Neutrophil (primary cell): ENCODE measurements around the gene PPP3CA.
A peak's percentile ranks its signal among the peaks of the same experiment; 100 is the strongest.

Experiments used
- H3K27ac ChIP-seq: fragments of 200-600 bp; sonication (generic); 2 replicates; pipeline ENCODE4 v1.5.1; 2016; ENCODE audit warnings: mild to moderate bottlenecking, moderate library complexity
- H3K27me3 ChIP-seq: fragments of 200-600 bp; sonication (generic); 2 replicates; pipeline ENCODE4 v1.6.0; 2016; ENCODE audit warnings: mild to moderate bottlenecking
- H3K36me3 ChIP-seq: fragments of 200-600 bp; sonication (generic); 2 replicates; pipeline ENCODE4 v1.5.1; 2017
- H3K4me1 ChIP-seq, 2 experiments: fragments of 200-600 bp in 1 of 2; sonication (generic) in 1 of 2; 1 replicate in 1 of 2; 2 replicates in 1 of 2; pipeline versions ENCODE4 v1.5.1 to v1.6.1; 2013 to 2016; ENCODE audit warnings: low read depth in 1 of 2, low read length in 1 of 2, mild to moderate bottlenecking in 1 of 2, moderate library complexity in 1 of 2; ENCODE audit not compliant: control insufficient read depth in 1 of 2, insufficient read depth in 1 of 2
- H3K4me3 ChIP-seq, 2 experiments: fragments of 200-600 bp in 1 of 2; sonication (generic) in 1 of 2; 1 replicate in 1 of 2; 2 replicates in 1 of 2; pipeline ENCODE4 v1.5.1; 2013 to 2016; ENCODE audit warnings: low read depth in 1 of 2, low read length in 1 of 2, mild to moderate bottlenecking in 1 of 2, moderate library complexity in 1 of 2
- H3K9me3 ChIP-seq: fragments of 200-600 bp; sonication (generic); 2 replicates; pipeline ENCODE4 v1.5.1; 2016
- CTCF ChIP-seq: fragments of 200-600 bp; sonication (generic); IDR thresholded peaks from 2 replicates; pipeline ENCODE4 v1.5.1; 2016; ENCODE audit warnings: antibody characterized with exemption

The PPP3CA gene

GRCh38 chr4:101066626-101067170 is 280.6 kb downstream of the PPP3CA start:
- Histone ChIP-seq H3K9me3 (no peaks in the 10 kb centered on the region), H3K36me3 (no peaks in the 10 kb centered on the region), H3K27me3 (no peaks in the 10 kb centered on the region), H3K4me3 (no peak overlapping the region), H3K4me1 (peaks cover 27 to 50% of the 10 kb centered on the region in 2 experiments), H3K27ac (peak overlapping the region; percentile 78)
- no peak for TF ChIP-seq CTCF

- Histone ChIP-seq H3K4me3 (no peak overlapping the region), H3K36me3 (peaks cover under 1% of the 10 kb centered on the region)
These were observed 281.3 kb downstream of the PPP3CA start for GRCh38 chr4:101065935-101066485.

GRCh38 chr4:101065346-101065745 is 282.0 kb downstream of the PPP3CA start:
- H3K4me3 ChIP-seq, result no peak overlapping the region
- no peaks in the 10 kb centered on the region for H3K27me3 ChIP-seq
- peaks cover 21 to 40% of the 10 kb centered on the region in 2 experiments for H3K4me1 ChIP-seq
- TF ChIP-seq CTCF, result no peak
- H3K27ac ChIP-seq, result peak overlapping the region; percentile 78
- H3K36me3 ChIP-seq, result peaks cover 7% of the 10 kb centered on the region
- H3K9me3 ChIP-seq, result no peaks in the 10 kb centered on the region

More at GRCh38 chr4:101065935-101066485, 281.3 kb downstream of the PPP3CA start:
- Histone ChIP-seq H3K27me3 (no peaks in the 10 kb centered on the region), H3K9me3 (no peaks in the 10 kb centered on the region), H3K27ac (peak overlapping the region; percentile 78), H3K4me1 (peaks cover 21 to 43% of the 10 kb centered on the region in 2 experiments)
- no peak for TF ChIP-seq CTCF

GRCh38 chr4:101064541-101065180 is 282.7 kb downstream of the PPP3CA start:
- H3K36me3 ChIP-seq, result peaks cover 14% of the 10 kb centered on the region
- no peaks in the 10 kb centered on the region for H3K27me3 ChIP-seq
- peaks cover 21 to 38% of the 10 kb centered on the region in 2 experiments for H3K4me1 ChIP-seq
- no peak overlapping the region for H3K4me3 ChIP-seq
- no peaks in the 10 kb centered on the region for H3K9me3 ChIP-seq
- no peak for TF ChIP-seq CTCF
- H3K27ac ChIP-seq, result peak overlapping the region; percentile 78

- H3K9me3 ChIP-seq, result no peaks in the 10 kb centered on the region
- peaks cover 8% of the 10 kb centered on the region for H3K36me3 ChIP-seq
- H3K27ac ChIP-seq, result no peak overlapping the region
- peaks cover 0 to 5% of the 10 kb centered on the region in 2 experiments for H3K4me1 ChIP-seq
- no peaks in the 10 kb centered on the region for H3K27me3 ChIP-seq
- no peak overlapping the region for H3K4me3 ChIP-seq
- TF ChIP-seq CTCF, result no peak
These were observed 291.9 kb downstream of the PPP3CA start for GRCh38 chr4:101055392-101055791.
